Omental fat pad (tissue), 4 donors: ENCODE data around the gene CDC42EP1. TPM values are rescaled to one million over a fixed set of nuclear protein-coding genes. Genes with fewer than 3 reads are reported as not detected.
A peak's percentile ranks its signal among the peaks of the same experiment; 100 is the strongest.
"Not testable (repeated sequence)": the region's sequence is repeated elsewhere in the genome, so short reads cannot be mapped to it uniquely, and the experiment has no call there.

Experiments used
- ATAC-seq: fragments of 150-250 bp; one replicate; pipeline ENCODE4 v1.9.1; 2016; ENCODE audit warnings: mild to moderate bottlenecking, moderate library complexity; ENCODE audit not compliant: low FRiP score
- DNase-seq: peaks from one replicate; pipeline ENCODE4 v3.0.0-alpha.2; 2019; ENCODE audit warnings: low spot score
- CTCF ChIP-seq, 3 donors: fragments of 450-650 bp; IDR thresholded peaks; one replicate each; pipeline ENCODE4 v1.5.1; 2016 to 2017; ENCODE audit warnings: antibody characterized with exemption in 3 of 3, mild to moderate bottlenecking in 3 of 3, moderate library complexity in 2 of 3
- total RNA-seq, 4 donors: library from RNA; depleted of rRNA; stranded (reverse); fragments of >200 nt; gene quantifications; one replicate each; pipeline ENCODE4 v1.1.0, GENCODE V29; 2016

Gene CDC42EP1
- total RNA-seq, 4 donors from 2014 or later: 33.1 to 63.0 (median 39.2) TPM

- peak; percentile 97 for ATAC-seq
- peak; percentile 77 for DNase-seq
- TF ChIP-seq CTCF (IDR thresholded peaks at IDR 0.05): peak in 2 of 3 donors; percentile 77 to 99
These were observed 21.5 kb upstream of the CDC42EP1 start for GRCh38 chr22:37538590-37539357.

GRCh38 chr22:37539790-37540189 is 20.5 kb upstream of the CDC42EP1 start:
- DNase-seq, ATAC-seq: not testable (repeated sequence)

GRCh38 chr22:37542416-37542815 is 17.9 kb upstream of the CDC42EP1 start:
- ATAC-seq, DNase-seq: not testable (repeated sequence)

- no peak for TF ChIP-seq CTCF (IDR thresholded peaks at IDR 0.05)
- ATAC-seq: no peak
- no peak for DNase-seq
These were observed 17.3 kb upstream of the CDC42EP1 start for GRCh38 chr22:37542959-37543358.

GRCh38 chr22:37544955-37545702 is 15.2 kb upstream of the CDC42EP1 start:
- TF ChIP-seq CTCF (IDR thresholded peaks at IDR 0.05): no peak
- ATAC-seq (peak; percentile 59), DNase-seq (peak; percentile 68)

GRCh38 chr22:37545703-37546436 is 14.4 kb upstream of the CDC42EP1 start:
- ATAC-seq: peak; percentile 78
- TF ChIP-seq CTCF (IDR thresholded peaks at IDR 0.05): no peak
- peak; percentile 61 for DNase-seq

- DNase-seq (no peak), ATAC-seq (peak; percentile 12)
- TF ChIP-seq CTCF (IDR thresholded peaks at IDR 0.05): no peak
These were observed 13.6 kb upstream of the CDC42EP1 start for GRCh38 chr22:37546437-37547250.
